PC-3 (cell line): ENCODE results near the gene PIR.

Experiments
- EZH2 ChIP-seq: fragments of 300-600 bp; sonication (generic); IDR thresholded peaks from one replicate; pipeline ENCODE4 v1.6.1; 2017; ENCODE audit warnings: antibody characterized with exemption, mild to moderate bottlenecking, low read length; ENCODE audit not compliant: unreplicated experiment
- EZH2phosphoT487 ChIP-seq: fragments of 300-600 bp; sonication (generic); IDR thresholded peaks from 2 replicates; pipeline ENCODE4 v1.6.1; 2018; ENCODE audit warnings: mild to moderate bottlenecking, antibody characterized with exemption, low read length, borderline replicate concordance
- TF ChIP-seq, protein P1 (sequence below): fragments of 300-600 bp; sonication (generic); conservative IDR thresholded peaks from 2 replicates; pipeline ENCODE4 v1.5.1; 2017; ENCODE audit warnings: antibody characterized with exemption, low read depth, mild to moderate bottlenecking, low read length

DNA sequence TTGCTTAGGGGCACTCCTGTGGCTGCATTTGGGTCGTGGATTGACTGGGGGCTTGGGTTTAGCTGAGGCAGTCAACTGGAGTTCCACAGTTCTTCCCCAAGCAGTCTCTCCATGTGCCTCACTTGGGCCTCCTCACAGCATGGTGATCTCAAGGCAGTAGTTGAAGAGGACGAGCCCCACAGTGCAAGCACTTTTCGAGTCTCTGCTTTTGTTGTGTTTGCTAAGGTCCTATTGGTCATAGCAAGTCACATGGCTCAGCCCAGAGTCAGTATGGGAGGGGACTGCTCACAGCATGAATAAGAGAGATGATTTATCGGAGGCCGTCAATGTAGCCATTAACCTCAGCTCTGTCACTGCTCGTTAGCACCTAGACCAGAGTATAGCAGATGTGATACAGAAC lies 37.2 kb upstream of the PIR start:
- TF ChIP-seq, protein P1, sequence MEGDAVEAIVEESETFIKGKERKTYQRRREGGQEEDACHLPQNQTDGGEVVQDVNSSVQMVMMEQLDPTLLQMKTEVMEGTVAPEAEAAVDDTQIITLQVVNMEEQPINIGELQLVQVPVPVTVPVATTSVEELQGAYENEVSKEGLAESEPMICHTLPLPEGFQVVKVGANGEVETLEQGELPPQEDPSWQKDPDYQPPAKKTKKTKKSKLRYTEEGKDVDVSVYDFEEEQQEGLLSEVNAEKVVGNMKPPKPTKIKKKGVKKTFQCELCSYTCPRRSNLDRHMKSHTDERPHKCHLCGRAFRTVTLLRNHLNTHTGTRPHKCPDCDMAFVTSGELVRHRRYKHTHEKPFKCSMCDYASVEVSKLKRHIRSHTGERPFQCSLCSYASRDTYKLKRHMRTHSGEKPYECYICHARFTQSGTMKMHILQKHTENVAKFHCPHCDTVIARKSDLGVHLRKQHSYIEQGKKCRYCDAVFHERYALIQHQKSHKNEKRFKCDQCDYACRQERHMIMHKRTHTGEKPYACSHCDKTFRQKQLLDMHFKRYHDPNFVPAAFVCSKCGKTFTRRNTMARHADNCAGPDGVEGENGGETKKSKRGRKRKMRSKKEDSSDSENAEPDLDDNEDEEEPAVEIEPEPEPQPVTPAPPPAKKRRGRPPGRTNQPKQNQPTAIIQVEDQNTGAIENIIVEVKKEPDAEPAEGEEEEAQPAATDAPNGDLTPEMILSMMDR = no peak
- TF ChIP-seq EZH2 = no peak
- no peak for TF ChIP-seq EZH2phosphoT487
